GM06990 (cell line): ENCODE data around the gene EYA4.

Experiments used
- DNase-seq: peaks from one replicate; pipeline ENCODE4 v3.0.0-alpha.2; 2011; ENCODE audit not compliant: insufficient read length; ENCODE audit errors: extremely low read depth
- H3K27me3 ChIP-seq: replicated peaks from 2 replicates; pipeline ENCODE4 v1.6.0; 2011; ENCODE audit warnings: low read length; ENCODE audit not compliant: control insufficient read depth, insufficient read depth
- H3K36me3 ChIP-seq: 2 replicates; pipeline ENCODE4 v1.5.1; 2011; ENCODE audit warnings: low read length; ENCODE audit not compliant: control insufficient read depth, insufficient read depth
- H3K4me3 ChIP-seq: replicated peaks from 2 replicates; pipeline ENCODE4 v1.5.1; 2011; ENCODE audit warnings: low read depth, mild to moderate bottlenecking, control low read depth, low read length
- CTCF ChIP-seq: IDR thresholded peaks from 2 replicates; pipeline ENCODE4 v1.5.1; 2011; ENCODE audit warnings: low read length, control low read depth, mild to moderate bottlenecking, inconsistent platforms; ENCODE audit not compliant: insufficient read depth, poor library complexity, severe bottlenecking

The EYA4 gene

GRCh38 chr6:133244519-133244918 is 3.4 kb downstream of the EYA4 start:
- H3K36me3 ChIP-seq: no peaks in the 10 kb centered on the region; the same call in 1 of the 2 replicates
- TF ChIP-seq CTCF: no peak
- DNase-seq: no peak
- H3K27me3 ChIP-seq: peaks cover 5% of the 10 kb centered on the region; the same call in 1 of the 2 replicates
- H3K4me3 ChIP-seq: no peak overlapping the region

- H3K4me3 ChIP-seq: no peak overlapping the region
- peaks cover 5% of the 10 kb centered on the region; the same call in 1 of the 2 replicates for H3K27me3 ChIP-seq
- no peak for DNase-seq
- no peaks in the 10 kb centered on the region; the same call in 1 of the 2 replicates for H3K36me3 ChIP-seq
- TF ChIP-seq CTCF: no peak
Measured at GRCh38 chr6:133245007-133245406, 3.9 kb downstream of the EYA4 start.

GRCh38 chr6:133245422-133245903 is 4.3 kb downstream of the EYA4 start:
- DNase-seq: no peak
- Histone ChIP-seq H3K27me3 (peaks cover 5% of the 10 kb centered on the region; the same call in 1 of the 2 replicates), H3K36me3 (no peaks in the 10 kb centered on the region), H3K4me3 (no peak overlapping the region)
- TF ChIP-seq CTCF: no peak

DNA sequence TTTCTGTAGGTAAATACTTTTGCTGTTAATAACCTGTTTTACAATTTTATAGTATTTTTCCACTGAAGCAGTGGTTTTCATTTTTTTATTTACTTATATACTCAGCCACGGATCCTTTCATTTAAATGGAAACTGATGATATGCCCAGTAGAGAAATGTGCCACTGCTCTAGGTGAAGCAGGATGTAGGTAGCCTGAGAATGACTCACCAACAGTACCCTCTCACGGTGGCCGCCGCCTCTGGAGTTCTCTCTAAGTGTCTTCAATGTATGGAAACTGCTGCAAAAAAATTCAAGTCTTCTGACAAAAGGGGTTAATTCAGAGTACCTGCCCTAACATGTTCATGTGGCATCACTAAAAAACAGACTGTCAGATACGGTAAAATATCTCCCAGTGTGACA is 6.4 kb downstream of the EYA4 start:
- Histone ChIP-seq H3K36me3 (no peaks in the 10 kb centered on the region), H3K4me3 (no peak overlapping the region), H3K27me3 (no peaks in the 10 kb centered on the region)
- no peak for TF ChIP-seq CTCF
- no peak for DNase-seq

GRCh38 chr6:133248241-133249001 is 7.3 kb downstream of the EYA4 start:
- no peak overlapping the region for H3K4me3 ChIP-seq
- no peak for DNase-seq
- H3K27me3 ChIP-seq: no peaks in the 10 kb centered on the region
- H3K36me3 ChIP-seq: no peaks in the 10 kb centered on the region
- TF ChIP-seq CTCF: no peak
